ENCODE data around the gene P4HB.
A peak's percentile ranks its signal among the peaks of the same experiment; 100 is the strongest.

The P4HB gene

DNA sequence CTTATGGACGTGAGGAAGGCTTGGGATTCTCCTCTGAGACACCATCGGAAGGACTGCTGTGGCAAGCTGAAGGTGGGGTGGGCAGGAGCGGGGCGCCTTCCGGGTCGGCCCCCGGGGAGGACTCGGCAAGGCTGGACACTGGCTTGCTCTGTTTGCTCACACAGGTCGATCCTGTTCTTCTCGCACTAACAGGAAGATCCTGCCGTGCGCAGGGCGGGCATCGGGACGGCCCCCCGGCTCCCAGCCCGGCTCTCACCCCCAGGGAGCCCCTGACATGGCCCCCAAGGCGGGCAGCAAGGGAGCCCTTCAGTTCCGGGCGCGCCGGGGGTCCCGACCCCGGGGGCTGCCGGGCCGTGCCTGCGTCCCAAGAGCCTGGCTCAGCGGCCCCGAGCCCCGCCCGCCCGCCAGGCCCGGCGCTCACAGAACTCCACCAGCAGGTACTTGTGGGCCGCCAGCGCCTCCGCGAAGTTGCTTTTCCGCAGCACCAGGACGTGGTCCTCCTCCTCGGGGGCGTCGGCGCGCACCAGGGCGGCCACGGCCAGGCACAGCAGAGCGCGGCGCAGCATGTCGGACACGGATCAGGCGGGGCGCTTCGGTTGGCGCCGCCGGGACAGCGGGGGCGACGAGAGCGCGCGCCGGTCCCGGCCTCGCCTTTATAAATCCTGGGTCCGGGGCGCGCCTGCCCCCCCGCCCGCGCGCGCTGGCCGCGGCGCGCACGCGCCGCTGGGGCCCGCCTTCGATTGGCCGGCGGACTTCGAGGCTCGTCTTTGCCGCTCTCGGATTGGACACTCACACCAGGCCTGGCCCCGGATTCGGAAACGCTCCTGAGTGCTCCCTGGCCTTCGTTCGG lies at the start of gene P4HB:
TSS of gene P4HB (minus strand) at position 630 of the 850 bp plus-strand sequence. CDS start at position 566, 64 bp downstream.
- H3K4me3 Mint-ChIP-seq = peak within 1 kb of the TSS; percentile 90
- peaks cover 33% of the 10 kb centered on the region for H3K36me3 Mint-ChIP-seq (ENCODE audit: low read depth)
- peak within 1 kb of the TSS; percentile 96 for H3K27ac Mint-ChIP-seq
- H3K4me1 Mint-ChIP-seq (ENCODE audit: low read depth) = peaks cover 24% of the 10 kb centered on the region
- no peaks in the 10 kb centered on the region for H3K9me3 Mint-ChIP-seq
- peaks cover 4% of the 10 kb centered on the region for H3K27me3 Mint-ChIP-seq (ENCODE audit: low read depth)

DNA sequence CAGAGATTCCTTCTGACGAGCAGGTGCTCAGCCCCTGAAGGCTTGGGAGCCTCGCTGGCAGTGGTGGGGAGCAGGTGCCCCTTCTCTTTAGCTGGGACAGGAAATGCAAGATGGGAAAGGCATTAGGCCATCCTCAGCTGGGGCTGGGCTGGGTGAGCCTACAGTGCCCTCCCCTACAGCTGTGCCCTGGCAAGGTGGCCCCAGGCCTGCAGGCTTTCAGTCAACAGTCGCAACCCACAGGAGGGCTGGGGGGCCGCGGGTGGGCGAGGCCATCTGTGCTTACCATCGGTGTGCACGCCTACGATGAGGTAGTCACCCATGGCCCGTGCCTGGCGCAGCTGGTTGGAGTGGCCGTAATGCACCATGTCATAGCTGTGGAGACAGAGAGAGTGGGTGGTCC lies 48.9 kb upstream of the P4HB start:
- Mint-ChIP-seq H3K27ac (no peak overlapping the region), H3K9me3 (no peaks in the 10 kb centered on the region), H3K36me3 (ENCODE audit: low read depth) (peaks cover 10% of the 10 kb centered on the region), H3K4me3 (peak overlapping the region; percentile 44), H3K4me1 (ENCODE audit: low read depth) (peaks cover 12% of the 10 kb centered on the region), H3K27me3 (ENCODE audit: low read depth) (no peaks in the 10 kb centered on the region)

DNA sequence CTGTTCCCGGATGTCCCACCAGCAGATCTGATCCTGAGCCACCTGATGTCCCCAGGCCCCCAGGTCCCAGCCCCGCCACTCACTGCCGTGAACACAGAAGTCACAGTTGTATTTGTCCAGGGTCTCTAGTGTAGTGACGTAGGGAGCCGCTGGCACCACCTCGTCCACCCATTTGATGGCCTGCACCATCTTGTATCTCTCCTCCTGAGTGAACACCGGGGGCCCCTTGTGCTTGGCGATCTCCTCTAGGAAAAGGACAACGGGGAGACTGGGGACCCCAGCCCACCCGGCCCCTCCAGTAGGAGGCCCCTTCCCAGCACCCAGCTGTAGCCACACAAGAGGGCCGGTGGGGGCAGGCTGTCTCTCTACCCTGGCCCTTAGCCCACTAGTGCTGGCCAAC lies 48.5 kb upstream of the P4HB start:
- Mint-ChIP-seq H3K36me3 (ENCODE audit: low read depth) (peaks cover 10% of the 10 kb centered on the region), H3K27me3 (ENCODE audit: low read depth) (no peaks in the 10 kb centered on the region), H3K4me3 (peak overlapping the region; percentile 44), H3K4me1 (ENCODE audit: low read depth) (peaks cover 12% of the 10 kb centered on the region), H3K27ac (no peak overlapping the region), H3K9me3 (no peaks in the 10 kb centered on the region)

DNA sequence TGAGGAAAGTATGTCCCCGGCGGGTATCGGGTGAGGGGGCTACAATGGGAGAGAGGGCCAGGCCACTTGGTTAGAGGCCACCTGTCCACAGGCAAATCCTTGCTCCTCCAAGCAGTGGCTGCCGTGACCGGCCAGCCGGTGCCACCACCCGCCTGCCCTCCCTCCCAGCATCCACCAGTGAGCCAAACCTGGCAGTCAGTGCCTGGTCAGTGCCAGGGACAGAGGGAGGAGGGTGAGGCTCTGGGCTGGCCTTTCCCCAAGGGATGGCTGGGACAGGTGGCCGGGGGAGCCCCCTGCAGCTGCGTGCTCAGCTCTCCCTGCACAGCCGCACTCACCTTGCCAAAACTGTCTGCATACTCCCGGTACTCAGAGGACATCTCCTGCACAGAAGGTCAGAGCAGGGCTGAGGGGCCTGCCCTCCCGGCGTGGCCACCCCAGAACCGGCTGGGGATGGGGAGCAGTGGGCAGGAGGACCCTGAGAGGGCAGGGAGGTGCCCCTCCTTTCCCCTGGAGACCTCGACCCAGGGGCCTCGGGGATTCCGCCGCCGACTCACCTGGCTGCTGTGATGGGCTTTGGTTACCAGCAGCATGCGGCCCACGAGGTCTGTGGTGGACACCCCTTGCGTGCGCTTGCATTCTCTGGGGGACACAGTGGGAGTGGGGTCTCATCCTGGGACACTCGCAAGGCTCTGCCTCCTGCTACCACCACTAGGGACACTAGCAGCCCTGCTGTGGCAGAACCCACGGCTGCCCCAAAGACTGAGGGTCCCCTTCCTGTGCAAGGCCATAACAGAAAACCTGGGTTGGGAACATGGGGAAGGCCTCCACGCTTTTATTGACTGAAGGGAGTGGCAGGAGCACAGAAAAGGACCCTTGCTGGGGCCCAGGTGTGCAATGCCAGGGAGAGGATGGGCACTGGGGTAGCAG lies 47.1 kb upstream of the P4HB start:
- Mint-ChIP-seq H3K4me1 (ENCODE audit: low read depth) (peaks cover 8% of the 10 kb centered on the region), H3K27me3 (ENCODE audit: low read depth) (no peaks in the 10 kb centered on the region), H3K4me3 (no peak overlapping the region), H3K27ac (no peak overlapping the region), H3K36me3 (ENCODE audit: low read depth) (peaks cover 5% of the 10 kb centered on the region), H3K9me3 (no peaks in the 10 kb centered on the region)

DNA sequence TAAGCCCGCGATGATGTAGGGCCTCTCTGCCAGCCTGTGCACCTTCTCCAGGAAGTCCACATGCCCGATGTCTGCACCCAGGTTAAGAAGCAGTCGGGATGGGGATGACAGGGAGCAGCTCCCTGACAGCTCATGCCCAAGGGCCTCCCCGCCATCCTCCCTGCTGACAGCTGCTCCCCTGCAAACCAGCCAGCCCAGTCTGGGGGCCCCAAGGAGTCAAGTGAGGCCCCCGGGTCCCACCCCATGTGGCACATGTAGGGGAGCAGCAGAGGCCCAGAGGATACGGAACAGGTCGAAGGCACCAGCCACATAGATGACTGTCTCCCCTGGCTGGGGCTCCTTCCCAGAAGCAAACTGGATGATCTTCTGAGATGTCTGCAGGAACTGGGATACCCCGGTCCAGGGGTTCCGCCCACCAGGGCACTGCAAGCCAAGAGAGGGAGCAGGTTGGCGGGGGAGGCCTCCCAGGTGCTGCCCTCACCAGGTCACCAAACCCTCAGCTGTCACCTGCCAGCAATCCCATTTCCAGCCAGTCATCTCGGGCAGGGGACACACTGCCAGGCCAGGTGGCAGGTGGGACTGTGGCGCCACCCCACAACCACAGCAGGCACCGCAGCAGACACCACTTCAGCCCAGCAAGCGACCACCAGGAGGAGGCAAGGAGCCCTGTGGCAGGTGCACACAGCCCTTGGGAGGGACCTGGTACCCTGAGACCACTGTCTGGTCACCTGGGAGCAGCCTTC lies 46.3 kb upstream of the P4HB start:
- peaks cover 3% of the 10 kb centered on the region for H3K36me3 Mint-ChIP-seq (ENCODE audit: low read depth)

DNA sequence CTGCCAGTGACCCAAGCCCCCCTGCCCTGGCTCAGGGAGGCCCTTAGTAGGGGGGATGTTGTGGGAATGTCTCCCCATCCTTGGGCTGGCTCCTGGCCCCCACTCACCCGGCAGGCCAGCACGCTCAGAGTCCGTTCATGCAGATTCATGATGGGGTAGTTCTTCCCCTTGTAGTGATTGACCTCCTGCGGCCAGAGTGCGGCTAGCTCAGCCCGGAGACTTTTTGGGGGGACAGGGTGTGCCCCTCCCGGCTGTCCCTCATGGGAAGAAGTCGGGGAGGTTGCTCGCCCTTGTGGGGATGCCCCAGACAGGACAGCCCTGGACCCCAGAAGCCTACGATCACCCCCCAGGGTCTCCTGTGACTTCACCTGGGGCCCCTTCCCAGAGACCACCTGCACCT lies 45.7 kb upstream of the P4HB start:
- Mint-ChIP-seq H3K4me1 (ENCODE audit: low read depth) (peaks cover 5% of the 10 kb centered on the region), H3K27ac (no peak overlapping the region), H3K4me3 (no peak overlapping the region), H3K9me3 (no peaks in the 10 kb centered on the region), H3K36me3 (ENCODE audit: low read depth) (peaks cover 5% of the 10 kb centered on the region), H3K27me3 (ENCODE audit: low read depth) (peaks cover 5% of the 10 kb centered on the region)

More for the DNA sequence above, 46.3 kb upstream of the P4HB start:
- no peak overlapping the region for H3K27ac Mint-ChIP-seq
- no peaks in the 10 kb centered on the region for H3K27me3 Mint-ChIP-seq (ENCODE audit: low read depth)
- H3K9me3 Mint-ChIP-seq = no peaks in the 10 kb centered on the region
- no peak overlapping the region for H3K4me3 Mint-ChIP-seq
- peaks cover 4% of the 10 kb centered on the region for H3K4me1 Mint-ChIP-seq (ENCODE audit: low read depth)

DNA sequence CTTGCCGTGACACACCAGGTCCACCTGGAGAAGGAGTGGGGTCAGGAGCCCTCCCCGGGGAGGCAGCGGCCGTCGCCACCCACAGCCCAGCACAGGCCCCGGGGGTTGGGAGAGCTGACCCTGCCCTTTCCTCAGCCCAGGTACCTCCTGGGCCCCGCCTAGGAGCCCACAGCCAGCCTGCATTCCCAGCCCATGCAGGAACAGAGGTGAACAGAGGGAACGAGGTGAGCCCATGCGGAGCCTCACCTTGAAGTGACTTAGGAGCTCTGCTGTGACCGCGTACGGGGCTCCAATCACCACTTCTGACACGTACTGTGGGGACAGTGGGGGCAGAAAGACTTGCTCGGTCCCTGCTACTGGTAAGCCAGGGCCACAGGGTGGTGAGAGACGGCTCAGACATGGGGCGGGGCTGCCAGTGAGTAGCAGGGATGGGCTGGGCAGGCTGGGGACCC lies 45.1 kb upstream of the P4HB start:
- Mint-ChIP-seq H3K4me1 (ENCODE audit: low read depth) (peaks cover 5% of the 10 kb centered on the region), H3K27ac (no peak overlapping the region), H3K9me3 (no peaks in the 10 kb centered on the region), H3K36me3 (ENCODE audit: low read depth) (peaks cover 5% of the 10 kb centered on the region), H3K27me3 (ENCODE audit: low read depth) (peaks cover 8% of the 10 kb centered on the region), H3K4me3 (no peak overlapping the region)

DNA sequence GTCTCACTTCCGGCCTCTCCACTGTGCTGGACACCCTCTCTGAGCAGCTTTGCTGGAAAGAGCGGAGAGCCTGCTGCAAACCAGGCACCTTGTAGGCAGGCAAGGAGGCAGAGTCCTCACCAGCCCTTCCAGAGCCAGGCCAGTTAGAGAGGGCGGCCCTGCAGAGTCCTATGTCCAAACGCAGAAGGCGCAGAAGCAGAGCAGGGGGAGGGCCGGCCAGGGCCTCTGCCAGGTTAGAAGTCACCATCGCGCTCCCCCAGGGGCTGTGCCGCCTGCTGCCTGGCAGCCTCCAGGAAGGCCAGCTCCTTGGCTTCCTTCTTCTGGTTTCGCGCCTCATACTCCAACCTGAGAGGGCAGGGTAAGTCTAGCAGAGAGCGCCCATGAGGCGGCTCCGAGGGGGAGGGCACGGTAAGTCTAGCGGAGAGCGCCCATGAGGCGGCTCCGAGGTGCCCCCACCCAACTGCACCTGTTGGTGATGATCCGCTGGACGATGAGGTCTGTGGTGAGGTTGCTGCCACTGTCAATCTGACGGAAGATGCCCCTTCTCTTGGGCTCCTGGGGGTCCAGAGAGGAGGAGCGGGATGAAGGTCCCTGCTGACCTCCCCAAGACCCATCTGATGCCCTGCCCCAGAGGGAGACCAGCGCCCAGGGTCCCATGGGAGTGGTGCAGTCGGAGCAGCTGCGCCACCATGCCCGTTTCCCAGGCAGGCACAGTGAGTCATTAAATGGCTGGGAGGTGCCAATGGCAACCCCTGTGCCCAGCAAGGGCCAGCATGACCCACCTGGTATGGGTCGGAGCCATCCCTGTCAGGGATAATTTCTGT lies 44.5 kb upstream of the P4HB start:
- Mint-ChIP-seq H3K27me3 (ENCODE audit: low read depth) (peaks cover 8% of the 10 kb centered on the region), H3K27ac (no peak overlapping the region), H3K4me1 (ENCODE audit: low read depth) (peaks cover 2% of the 10 kb centered on the region), H3K4me3 (no peak overlapping the region), H3K36me3 (ENCODE audit: low read depth) (peaks cover 5% of the 10 kb centered on the region), H3K9me3 (no peaks in the 10 kb centered on the region)

DNA sequence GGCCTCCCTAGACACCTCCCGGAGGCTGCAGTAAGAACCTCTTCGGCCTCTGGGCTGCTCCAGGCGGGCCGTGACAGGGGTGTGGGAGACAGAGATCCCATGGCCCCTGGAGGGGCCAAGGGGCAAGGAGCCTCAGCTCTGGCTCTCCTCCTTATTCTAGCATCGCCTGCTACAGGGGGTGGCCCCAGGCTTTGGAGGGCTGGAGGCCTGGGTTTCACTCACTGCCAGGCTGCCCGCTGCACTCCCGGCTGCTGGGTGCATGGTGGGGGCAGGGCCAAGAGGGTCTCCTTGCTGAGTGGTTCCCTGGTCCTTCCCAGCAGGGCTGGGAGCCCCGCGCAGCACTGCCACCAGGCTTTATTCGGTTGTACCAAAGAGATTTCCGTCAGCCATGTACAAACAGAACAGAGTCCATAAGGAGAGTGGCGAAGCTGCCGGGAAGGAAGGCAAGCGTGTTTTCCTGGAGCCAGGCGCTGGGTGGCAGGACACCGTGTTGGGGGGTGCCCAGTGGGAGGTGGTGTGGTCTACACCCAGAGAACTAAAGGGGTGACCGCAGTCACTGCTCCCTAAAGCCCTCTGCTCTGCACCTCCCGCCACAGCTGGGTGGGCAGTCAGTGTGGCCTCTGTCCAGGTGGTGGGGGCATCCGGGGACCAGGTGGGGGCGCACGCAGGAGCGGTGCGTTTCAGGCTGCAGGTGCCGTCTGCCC lies 43.7 kb upstream of the P4HB start:
- Mint-ChIP-seq H3K9me3 (no peaks in the 10 kb centered on the region), H3K27ac (no peak overlapping the region), H3K4me3 (no peak overlapping the region), H3K27me3 (ENCODE audit: low read depth) (peaks cover 8% of the 10 kb centered on the region), H3K4me1 (ENCODE audit: low read depth) (peaks cover 2% of the 10 kb centered on the region), H3K36me3 (ENCODE audit: low read depth) (peaks cover 6% of the 10 kb centered on the region)

DNA sequence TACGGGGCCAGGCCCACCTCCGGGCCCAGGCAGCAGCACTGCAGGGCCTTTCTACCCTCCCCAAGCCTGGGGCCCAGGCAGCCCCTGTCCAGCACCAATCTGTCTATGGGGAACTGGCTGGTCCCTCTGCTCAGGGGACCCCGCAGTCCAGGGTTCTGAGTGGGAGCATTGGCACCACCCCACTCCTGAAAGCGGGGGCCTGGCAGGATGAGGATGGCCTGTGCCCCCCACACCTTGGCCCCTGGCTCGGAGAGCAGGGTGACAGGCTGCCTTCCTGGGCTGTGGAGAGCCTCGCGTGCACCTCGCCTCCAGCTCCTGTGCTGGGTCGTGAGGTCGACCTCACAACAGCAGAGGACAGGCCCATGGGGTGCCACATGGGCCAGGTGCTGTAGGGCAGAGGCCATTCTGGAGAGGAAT lies 43.1 kb upstream of the P4HB start:
- peaks cover 8% of the 10 kb centered on the region for H3K27me3 Mint-ChIP-seq (ENCODE audit: low read depth)
- H3K36me3 Mint-ChIP-seq (ENCODE audit: low read depth) = peaks cover 6% of the 10 kb centered on the region
- no peak overlapping the region for H3K27ac Mint-ChIP-seq
- peaks cover 2% of the 10 kb centered on the region for H3K4me1 Mint-ChIP-seq (ENCODE audit: low read depth)
- H3K9me3 Mint-ChIP-seq = no peaks in the 10 kb centered on the region
- no peak overlapping the region for H3K4me3 Mint-ChIP-seq

DNA sequence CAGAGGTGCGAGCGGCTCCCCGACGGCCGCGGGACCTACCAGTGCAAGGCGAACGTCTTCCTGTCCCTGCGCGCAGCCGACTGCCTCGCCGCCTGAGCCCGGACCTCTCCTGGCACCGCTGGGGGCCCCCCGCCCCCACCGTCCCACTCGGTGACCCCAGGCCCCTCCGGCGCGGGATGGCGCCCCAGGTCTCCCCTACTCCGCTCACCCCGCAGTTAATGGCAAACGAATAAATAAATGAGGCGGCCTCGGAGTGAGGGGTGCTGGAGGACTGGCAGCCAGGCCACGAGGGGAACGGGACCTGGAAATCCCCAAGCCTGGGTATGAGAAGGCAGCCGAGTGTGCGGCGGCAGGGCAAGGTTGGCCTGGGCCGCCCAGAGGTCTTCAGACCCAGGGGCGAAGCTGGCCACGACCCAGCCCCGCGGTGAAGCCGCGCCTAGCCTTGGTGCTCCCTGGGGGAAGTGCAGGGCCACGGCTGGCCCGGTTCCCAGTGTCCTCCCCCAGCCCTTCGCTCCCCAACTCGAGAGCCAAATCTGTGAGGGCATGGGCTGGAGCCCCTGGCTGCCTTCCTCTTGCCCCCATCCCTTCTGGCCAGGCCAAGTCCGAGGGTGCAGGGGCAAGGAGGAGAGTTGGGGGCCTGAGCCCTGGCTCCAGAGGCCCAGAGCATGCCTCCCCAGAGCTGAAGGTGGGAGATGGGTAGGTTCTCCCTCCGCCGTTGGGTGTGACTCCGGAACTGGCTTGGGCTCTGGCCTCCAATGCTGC lies 42.5 kb upstream of the P4HB start:
- Mint-ChIP-seq H3K27ac (no peak overlapping the region), H3K4me1 (ENCODE audit: low read depth) (peaks cover 2% of the 10 kb centered on the region), H3K36me3 (ENCODE audit: low read depth) (peaks cover 6% of the 10 kb centered on the region), H3K9me3 (no peaks in the 10 kb centered on the region), H3K27me3 (ENCODE audit: low read depth) (peaks cover 8% of the 10 kb centered on the region), H3K4me3 (no peak overlapping the region)

DNA sequence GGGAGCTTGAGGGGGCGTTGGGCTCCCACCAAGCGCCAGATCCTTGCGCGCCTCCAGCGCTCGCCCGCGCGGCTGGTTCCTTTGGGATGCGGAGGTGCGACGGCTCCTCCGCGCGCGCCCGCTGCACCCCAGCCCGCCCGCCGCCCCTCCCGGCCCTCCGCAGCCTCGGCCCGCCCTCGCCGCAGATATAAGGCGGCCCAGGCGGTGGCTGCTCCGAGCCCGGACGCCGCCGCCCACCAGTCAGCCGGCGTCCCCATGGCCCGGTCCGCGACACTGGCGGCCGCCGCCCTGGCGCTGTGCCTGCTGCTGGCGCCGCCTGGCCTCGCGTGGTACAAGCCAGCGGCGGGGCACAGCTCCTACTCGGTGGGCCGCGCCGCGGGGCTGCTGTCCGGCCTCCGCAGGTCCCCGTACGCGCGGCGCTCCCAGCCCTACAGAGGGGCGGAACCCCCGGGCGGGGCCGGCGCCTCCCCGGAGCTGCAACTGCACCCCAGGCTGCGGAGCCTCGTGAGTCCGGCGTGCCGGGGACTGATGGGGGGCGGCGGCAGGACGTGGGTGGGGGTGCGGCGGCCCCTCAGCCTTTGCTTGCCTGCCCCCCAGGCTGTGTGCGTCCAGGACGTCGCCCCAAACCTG lies 41.8 kb upstream of the P4HB start, which contains the start of gene NPB:
TSS of gene NPB (plus strand) at position 216 of the 630 bp plus-strand sequence. CDS start at position 256, 40 bp downstream.
- Mint-ChIP-seq H3K27me3 (ENCODE audit: low read depth) (peaks cover 8% of the 10 kb centered on the region), H3K36me3 (ENCODE audit: low read depth) (peaks cover 6% of the 10 kb centered on the region), H3K27ac (no peak within 1 kb of the TSS), H3K4me3 (no peak within 1 kb of the TSS), H3K9me3 (no peaks in the 10 kb centered on the region), H3K4me1 (ENCODE audit: low read depth) (peaks cover 2% of the 10 kb centered on the region)

Data from T-helper 1 cell treated with Interleukin-12 subunit alpha and Interleukin-12 subunit beta and Interleukin-4 antibody, amounts not matched to agents 30 μg/mL and 1 μg/mL, for 36 hours (primary cell).